HG03066 (cell line): Measurements from ENCODE around the gene PEPD.
"Not testable (repeated sequence)": the region's sequence is repeated elsewhere in the genome, so short reads cannot be mapped to it uniquely, and the experiment has no call there.

Experiments
- ATAC-seq: cut with Tn5 transposase; IDR thresholded peaks from one replicate; pipeline ENCODE4 v1.9.1; 2021; ENCODE audit warnings: low read depth; ENCODE audit not compliant: unreplicated experiment

The PEPD gene

DNA sequence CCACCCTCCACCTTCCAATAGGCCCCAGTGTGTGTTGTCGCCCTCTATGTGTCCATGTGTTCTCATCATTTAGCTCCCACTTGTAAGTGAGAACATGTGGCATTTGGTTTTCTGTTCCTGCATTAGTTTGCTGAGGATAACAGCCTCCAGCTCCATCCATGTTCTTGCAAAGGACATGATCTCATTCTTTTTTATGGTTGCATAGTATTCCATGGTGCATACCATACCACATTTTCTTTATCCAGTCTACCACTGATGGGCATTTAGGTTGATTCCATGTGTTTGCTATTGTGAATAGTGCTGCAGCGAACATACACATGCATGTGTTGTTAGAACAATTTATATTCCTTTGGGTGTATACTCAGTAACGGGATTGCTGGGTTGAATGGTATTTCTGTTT lies 42.0 kb downstream of the PEPD start:
- not testable (repeated sequence) for ATAC-seq

- no peak for ATAC-seq
Measured at GRCh38 chr19:33477781-33478180, 43.8 kb downstream of the PEPD start.

DNA sequence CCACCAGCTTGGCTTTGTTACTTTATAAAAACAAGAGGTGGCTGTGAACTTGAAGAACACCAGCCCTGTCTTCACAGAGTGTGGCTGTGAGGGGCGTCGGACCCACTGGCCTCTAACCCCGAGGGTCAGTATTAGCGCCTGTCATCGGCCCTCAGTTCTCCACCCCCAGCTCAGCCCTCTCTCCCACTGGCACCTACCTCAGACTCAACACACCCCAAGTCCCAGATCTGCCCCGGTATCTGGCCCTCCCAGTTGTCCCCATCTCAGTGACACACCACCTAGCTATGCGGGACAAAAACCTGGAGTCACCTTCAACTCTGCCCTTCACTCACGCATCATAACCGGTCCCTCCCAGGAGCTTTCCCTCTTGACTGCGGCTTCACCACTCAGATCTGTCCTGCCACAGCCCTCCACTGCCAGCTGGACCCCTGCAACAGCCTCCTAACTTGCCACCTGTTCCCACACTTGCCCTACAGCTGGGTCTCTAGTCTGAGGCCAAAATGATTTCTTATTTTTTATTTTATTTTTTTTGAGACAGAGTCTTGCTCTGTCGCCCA lies 45.4 kb downstream of the PEPD start:
- ATAC-seq = no peak

GRCh38 chr19:33473653-33474305 lies 47.8 kb downstream of the PEPD start:
- ATAC-seq = no peak

DNA sequence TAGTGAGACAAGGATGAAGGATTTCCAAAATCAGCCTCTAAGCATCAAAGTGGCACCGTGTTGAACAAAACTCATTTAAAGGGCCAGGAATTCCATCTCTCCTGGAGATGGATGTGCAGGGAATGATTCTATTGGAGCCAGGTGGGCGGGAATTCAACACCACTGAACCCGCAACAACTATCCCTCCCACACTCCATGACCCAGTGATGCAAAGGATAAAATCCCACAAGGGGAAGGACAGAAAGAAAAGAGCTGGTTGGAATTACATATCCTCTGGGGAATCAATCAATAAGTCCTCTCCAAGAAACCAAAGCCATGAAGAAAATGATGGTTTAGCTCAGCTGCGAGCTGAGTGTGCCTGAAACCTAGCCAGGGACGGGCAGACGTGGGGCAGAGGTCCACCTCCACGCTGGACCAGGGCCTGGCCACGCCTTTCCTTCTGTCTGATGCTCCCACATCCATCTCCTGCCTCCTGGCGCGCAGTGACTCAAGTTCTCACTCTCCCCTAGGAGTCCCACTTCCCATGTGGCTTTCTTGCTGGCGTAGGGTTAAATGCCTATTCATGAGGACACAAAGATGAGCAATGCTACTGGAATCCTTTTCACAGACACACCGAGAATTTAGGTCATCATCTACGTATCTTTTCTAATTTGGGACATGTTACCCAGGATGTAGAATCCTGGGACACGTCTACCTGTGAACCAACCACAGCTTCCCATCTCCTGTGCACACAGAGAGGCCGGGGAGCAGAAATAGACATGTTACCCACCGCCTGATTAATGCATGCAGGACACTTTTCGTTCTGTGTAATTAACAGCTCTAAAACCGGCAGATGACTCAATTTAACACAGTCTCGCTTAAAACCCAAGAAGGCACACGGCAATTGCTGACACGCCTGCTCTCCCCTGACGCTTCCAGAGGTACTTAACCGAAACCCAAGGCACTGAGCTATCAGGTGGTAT lies 48.6 kb downstream of the PEPD start:
- ATAC-seq = no peak

GRCh38 chr19:33472226-33472625 lies 49.4 kb downstream of the PEPD start:
- no peak for ATAC-seq

DNA sequence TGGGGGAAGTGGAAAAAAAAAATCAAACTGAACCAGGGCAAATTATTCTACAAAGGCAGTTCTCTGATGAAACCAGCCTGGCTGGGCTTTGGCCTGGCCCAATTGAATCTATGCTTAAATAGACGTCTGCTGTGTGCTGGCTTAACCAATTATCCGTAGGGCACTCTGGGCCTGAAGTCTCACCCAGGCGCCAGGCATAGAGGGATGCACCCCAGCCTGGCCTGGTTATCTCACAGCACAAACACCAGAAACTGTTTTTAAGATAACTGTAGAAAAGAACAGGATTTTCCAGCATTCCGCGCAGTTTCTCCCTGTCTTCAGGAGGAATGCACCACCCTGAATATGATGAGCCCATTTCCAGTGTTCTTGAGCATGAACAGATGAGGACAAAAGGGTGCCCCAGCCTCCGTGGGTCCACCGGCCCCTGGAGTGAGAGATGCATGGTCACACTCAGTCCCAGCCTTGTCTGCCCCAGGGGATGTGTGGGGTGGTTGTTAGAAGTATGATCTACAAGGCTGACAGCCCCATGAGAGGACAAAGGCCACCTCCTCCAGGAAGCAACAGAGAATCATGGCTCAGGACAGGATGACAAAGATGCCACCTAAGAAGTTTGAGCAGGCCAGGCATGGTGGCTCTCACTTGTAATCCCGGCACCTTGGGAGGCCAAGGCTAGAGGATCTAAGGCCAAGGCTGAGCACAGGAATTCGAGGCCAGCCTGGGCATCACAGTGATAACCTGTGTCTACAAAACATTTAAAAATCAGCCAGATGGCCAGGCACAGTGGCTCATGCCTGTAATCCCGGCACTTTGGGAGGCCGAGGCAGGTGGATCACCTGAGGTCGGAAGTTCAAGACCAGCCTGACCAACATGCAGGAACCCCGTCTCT lies 50.2 kb downstream of the PEPD start:
- ATAC-seq = no peak

GRCh38 chr19:33470686-33471085 lies 50.9 kb downstream of the PEPD start:
- no peak for ATAC-seq

DNA sequence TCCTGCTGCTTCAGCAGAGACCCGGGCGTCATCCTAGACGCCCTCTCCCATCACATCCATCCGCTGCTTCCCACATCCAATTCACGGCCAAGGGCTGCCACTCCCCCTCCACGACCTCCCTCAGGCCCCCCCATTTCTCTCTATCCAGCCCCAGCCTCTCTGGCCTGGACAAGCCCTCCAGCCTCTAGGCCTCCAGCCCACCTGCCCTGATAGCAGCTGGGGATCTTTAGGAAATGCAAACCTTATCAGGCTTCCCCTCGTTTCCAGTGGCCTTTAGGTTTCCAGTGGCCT lies 51.6 kb downstream of the PEPD start:
- ATAC-seq = no peak

DNA sequence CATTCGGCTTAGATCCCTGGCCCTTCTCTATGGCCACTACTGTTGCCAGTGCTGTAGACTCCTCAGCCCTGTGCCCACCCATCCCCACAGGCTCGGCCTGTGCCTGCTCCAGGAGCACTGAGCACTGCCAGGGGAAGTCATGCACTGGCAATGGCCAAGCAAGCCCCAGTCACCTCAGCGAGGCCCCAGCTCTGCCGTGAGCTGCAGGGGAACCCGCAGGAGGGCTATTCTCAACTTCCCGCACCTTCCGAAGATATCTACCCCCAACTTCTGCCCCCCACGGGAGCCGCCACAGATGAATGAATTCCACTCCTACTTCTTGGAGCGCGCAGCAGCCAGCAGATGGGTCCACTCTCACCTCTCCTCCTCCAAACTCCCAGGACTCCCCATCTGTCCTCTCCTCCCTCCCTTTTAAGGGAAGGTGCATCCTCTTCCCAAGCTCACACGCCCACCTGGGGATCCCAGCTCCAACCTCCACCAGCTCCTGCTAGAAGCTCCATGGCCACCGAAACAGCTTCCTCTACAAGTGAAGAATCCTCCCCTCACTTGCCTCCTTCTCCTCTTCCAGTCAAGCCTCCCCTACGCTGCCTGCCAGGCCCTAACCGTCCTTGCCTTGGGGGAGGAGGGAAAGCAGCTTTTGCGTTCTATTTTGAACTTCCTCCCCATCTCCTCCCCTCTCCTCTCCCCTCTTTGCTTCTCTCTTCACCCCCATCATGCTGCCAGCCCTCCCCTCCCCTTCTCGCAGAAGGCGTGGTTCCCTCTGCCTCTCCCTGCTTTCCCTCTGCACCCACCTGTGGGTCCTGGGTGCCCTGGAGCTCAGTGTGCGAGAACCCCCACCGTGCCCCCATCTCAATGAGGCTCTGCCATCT lies 52.2 kb downstream of the PEPD start:
- ATAC-seq = no peak

- ATAC-seq = no peak
Measured at GRCh38 chr19:33468361-33469170, 53.0 kb downstream of the PEPD start.

GRCh38 chr19:33467851-33468250 lies 53.7 kb downstream of the PEPD start:
- ATAC-seq = no peak

DNA sequence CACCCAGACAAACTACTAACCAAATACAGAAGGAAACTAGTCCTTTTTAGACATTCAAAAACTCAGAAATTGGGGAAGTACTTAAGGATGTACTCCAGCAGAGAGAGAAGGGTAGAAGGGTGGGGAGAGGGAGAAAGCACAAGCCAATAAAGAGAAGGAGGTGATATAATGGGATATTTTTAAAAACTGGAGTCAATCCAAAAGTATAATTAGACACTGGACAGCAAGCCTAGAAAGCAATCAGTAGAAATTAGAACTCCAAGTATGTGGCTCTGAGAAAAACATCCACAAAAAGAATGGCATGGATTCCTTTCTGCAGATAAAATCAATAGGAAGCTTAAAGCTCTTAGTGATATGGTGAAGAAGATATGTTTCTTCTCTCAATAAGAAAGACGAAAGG lies 55.8 kb downstream of the PEPD start:
- no peak for ATAC-seq

DNA sequence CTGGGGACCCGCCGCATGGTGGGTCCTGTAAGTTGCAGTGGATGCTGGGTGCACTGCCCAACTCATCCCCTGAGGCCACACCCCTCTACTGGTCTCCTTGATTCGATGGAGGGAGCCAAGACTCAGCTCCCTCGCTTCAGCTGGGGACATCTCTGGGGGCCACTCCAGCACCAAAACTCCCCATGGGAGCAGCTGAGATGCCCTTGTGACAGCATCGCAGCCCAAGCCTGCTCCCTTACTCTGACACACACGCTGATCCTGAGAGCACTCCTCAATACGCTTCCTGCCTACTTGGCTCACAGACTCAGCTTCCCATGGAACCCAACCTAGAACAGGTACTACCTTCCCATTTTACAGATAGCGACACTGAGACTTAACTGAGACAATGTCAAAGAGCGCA lies 56.2 kb downstream of the PEPD start:
- ATAC-seq = no peak

DNA sequence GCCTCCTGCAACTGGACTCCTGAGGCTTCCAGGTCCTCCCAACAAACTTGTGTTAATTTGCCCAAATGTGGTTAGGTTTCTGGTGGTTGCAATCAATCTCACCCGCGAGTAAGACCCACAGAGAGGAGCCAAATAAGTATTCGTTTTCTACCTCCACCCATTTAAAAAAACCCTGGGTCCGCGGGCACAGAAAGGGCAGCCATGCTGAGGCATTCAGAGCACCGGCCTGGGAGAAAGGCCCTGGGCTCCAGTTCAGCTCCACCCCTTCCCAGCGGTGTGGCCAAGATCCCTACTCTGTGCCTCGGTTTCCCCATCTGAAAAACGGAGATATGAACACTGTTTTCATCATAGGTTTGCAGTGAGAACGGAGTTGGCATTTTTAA lies 56.9 kb downstream of the PEPD start:
- no peak for ATAC-seq

GRCh38 chr19:33464010-33464732 lies 57.4 kb downstream of the PEPD start:
- no peak for ATAC-seq

- no peak for ATAC-seq
Measured at GRCh38 chr19:33463199-33463598, 58.4 kb downstream of the PEPD start.

- no peak for ATAC-seq
Measured at GRCh38 chr19:33462112-33462791, 59.3 kb downstream of the PEPD start.
